Upper lobe of right lung (tissue), 1 donor: ENCODE measurements around the gene OSBPL6. TPM values are rescaled to one million over a fixed set of nuclear protein-coding genes. Genes with fewer than 3 reads are reported as not detected.
"Not testable (repeated sequence)": the region's sequence is repeated elsewhere in the genome, so short reads cannot be mapped to it uniquely, and the experiment has no call there.

Source experiments
- ATAC-seq: fragments of 200-7000 bp; cut with Tn5 transposase; one replicate; pipeline ENCODE4 v1.9.1; 2020; ENCODE audit warnings: mild to moderate bottlenecking, moderate library complexity
- DNase-seq: peaks from one replicate; pipeline ENCODE4 v3.0.0-alpha.2; 2020
- H3K27ac ChIP-seq: fragments of 200-600 bp; one replicate; pipeline ENCODE4 v1.8.0; 2022
- H3K27me3 ChIP-seq: fragments of 200-600 bp; one replicate; pipeline ENCODE4 v1.8.0; 2022; ENCODE audit warnings: mild to moderate bottlenecking
- H3K36me3 ChIP-seq: fragments of 200-600 bp; one replicate; pipeline ENCODE4 v1.8.0; 2022
- H3K4me1 ChIP-seq: fragments of 200-600 bp; one replicate; pipeline ENCODE4 v1.8.0; 2022
- H3K4me3 ChIP-seq: fragments of 200-600 bp; one replicate; pipeline ENCODE4 v1.8.0; 2022; ENCODE audit warnings: mild to moderate bottlenecking
- H3K9me3 ChIP-seq: fragments of 200-600 bp; one replicate; pipeline ENCODE4 v1.8.0; 2022
- intact Hi-C: fragments of 100-400 bp; cut with DNase I; formaldehyde crosslinking; loops from one replicate; pipeline ENCODE4 v1.11.0; 2022
- total RNA-seq: library from RNA; stranded (reverse); fragmentation: NEBNext Ultra II Directional; extraction: Animal tissue kit (Norgen Biotek cat#: 25700); gene quantifications from one replicate; pipeline ENCODE4 v1.2.1, GENCODE V29; 2021
- TF ChIP-seq, protein P1 (sequence below): fragments of 200-600 bp; IDR thresholded peaks from one replicate; pipeline ENCODE4 v1.8.0; 2022; ENCODE audit warnings: antibody characterized with exemption
- donor health status: DM: no; HTN: yes; CAD: no; lungs with severe emphysema.

The OSBPL6 gene
- total RNA-seq, 1 donor from 2014 or later, result 2.6 TPM

DNA sequence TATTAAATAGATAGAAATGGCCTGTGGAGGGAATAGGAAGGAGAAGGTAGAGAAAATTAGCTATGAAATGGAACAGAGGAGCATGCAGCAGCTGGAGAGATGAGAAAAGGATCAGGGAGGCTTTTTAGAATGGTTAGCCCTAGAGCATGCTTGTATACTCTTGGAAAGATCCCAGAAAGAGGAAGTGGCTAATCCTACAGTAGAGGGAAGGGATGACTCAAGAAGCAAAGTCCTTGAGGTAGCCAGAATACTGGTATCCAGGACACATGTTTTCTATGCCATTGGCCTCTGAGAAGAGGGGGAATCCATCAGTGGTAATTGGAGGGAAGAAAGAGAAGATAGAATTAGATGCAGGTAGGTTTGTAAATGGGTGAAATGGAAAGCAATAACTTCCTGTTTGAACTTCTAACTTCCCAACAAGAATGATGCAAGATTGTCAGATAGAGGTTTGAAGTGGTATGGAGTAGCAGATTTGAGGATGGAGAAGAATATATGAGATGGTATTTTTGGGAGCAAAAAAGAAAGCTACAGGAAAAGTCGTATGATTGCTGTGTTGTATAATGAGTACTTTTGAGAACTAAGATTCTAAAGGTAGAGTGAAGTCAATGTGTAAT is 17.1 kb upstream of the OSBPL6 start:
- TF ChIP-seq, protein P1, sequence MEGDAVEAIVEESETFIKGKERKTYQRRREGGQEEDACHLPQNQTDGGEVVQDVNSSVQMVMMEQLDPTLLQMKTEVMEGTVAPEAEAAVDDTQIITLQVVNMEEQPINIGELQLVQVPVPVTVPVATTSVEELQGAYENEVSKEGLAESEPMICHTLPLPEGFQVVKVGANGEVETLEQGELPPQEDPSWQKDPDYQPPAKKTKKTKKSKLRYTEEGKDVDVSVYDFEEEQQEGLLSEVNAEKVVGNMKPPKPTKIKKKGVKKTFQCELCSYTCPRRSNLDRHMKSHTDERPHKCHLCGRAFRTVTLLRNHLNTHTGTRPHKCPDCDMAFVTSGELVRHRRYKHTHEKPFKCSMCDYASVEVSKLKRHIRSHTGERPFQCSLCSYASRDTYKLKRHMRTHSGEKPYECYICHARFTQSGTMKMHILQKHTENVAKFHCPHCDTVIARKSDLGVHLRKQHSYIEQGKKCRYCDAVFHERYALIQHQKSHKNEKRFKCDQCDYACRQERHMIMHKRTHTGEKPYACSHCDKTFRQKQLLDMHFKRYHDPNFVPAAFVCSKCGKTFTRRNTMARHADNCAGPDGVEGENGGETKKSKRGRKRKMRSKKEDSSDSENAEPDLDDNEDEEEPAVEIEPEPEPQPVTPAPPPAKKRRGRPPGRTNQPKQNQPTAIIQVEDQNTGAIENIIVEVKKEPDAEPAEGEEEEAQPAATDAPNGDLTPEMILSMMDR, result no peak
- Histone ChIP-seq H3K9me3 (no peaks in the 10 kb centered on the region), H3K27me3 (no peaks in the 10 kb centered on the region), H3K27ac (no peak overlapping the region), H3K36me3 (no peaks in the 10 kb centered on the region), H3K4me1 (no peaks in the 10 kb centered on the region), H3K4me3 (no peak overlapping the region)
- no peak for DNase-seq
- ATAC-seq, result no peak
- intact Hi-C loops, result no loop called here

DNA sequence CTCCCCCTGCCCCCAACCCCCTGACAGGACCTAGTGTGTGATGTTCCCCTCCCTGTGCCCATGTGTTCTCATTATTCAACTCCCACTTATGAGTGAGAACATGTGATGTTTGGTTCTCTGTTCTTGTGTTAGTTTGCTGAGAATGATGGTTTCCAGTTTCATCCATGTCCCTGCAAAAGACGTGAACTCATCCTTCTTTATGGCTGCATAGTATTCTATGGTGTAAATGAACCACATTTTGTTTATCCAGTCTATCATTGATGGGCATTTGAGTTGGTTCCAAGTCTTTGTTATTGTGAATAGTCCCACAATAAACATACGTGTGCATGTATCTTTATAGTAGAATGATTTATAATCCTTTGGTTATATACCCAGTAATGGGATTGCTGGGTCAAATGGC is 13.7 kb upstream of the OSBPL6 start:
- H3K36me3 ChIP-seq, result not testable (repeated sequence)

DNA sequence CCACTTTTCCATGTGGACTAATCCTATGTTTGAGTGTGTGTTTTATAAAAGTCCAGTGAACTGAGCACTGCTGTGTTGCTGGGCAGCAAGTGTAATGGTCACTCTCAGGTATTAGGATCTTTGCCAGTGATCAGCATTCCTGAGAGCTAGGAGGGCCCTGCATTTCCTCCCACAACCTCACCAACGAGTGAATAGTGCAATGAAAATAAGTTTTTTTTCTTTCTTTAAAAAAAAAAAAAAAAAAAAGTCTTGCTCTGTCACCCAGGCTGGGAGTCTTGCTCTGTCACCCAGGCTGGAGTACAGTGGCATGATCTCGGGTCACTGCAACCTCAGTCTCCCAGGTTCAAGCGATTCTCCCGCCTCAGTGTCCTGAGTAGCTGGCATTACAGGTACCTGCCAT is 6.5 kb upstream of the OSBPL6 start:
- H3K27me3 ChIP-seq, result no peaks in the 10 kb centered on the region
- H3K4me3 ChIP-seq, result no peak overlapping the region
- intact Hi-C loops, result no loop called here
- H3K36me3 ChIP-seq, result no peaks in the 10 kb centered on the region
- ATAC-seq (no peak), DNase-seq (no peak)
- no peaks in the 10 kb centered on the region for H3K4me1 ChIP-seq
- TF ChIP-seq, protein P1, result no peak
- H3K9me3 ChIP-seq, result no peaks in the 10 kb centered on the region
- H3K27ac ChIP-seq, result no peak overlapping the region

More for the DNA sequence above, 13.7 kb upstream of the OSBPL6 start:
- H3K4me3 ChIP-seq, H3K9me3 ChIP-seq, intact Hi-C loops, DNase-seq, ATAC-seq, H3K27me3 ChIP-seq, H3K27ac ChIP-seq, H3K4me1 ChIP-seq: not testable (repeated sequence)

DNA sequence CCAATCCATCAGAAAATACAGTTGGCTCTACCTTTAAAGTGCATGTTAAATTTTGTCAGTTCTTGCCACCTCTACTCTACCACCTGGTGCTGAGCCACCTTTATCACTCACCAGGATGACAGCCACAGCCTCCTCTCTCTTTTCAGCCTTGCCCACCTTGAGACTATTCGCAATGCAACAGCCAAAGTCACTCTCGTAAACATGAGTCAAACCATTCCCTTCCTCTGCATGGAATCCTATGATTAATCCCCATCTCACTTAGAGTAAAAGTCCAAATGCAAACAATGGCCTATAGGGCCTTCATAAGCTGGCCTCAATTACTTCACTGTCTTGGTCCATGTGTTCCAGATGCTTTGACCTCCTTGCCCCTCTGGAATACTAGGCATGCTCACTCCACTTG is 5.8 kb upstream of the OSBPL6 start:
- H3K27ac ChIP-seq, result no peak overlapping the region
- H3K4me3 ChIP-seq, result no peak overlapping the region
- H3K9me3 ChIP-seq, result no peaks in the 10 kb centered on the region
- DNase-seq, result no peak
- no peak for ATAC-seq
- H3K27me3 ChIP-seq, result no peaks in the 10 kb centered on the region
- no peaks in the 10 kb centered on the region for H3K36me3 ChIP-seq
- TF ChIP-seq, protein P1, result no peak
- H3K4me1 ChIP-seq, result no peaks in the 10 kb centered on the region
- intact Hi-C loops, result no loop called here

DNA sequence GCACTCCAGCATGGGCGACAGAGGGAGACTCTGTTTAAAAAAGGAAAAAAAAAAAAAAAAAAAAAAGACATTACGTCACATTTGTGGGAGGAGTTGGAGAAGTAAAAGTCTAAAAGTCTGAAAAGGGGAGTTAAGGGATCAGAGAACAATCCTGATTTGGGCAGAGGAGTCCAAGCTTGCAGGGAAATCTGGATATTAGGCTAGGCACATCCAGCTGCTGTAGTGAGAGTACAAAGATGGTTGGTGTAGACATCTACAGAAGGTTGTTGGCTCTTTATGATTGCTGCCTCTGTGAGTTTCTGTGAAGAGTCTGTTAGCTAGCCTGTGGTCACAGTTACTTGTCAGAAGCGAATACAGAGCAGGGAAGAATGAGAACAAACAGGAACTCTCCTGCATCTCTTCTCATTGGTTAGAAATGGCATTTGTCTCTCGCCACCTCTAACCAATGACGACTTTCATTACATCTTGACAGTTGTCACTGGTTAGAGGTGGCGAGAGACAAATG is 3.3 kb upstream of the OSBPL6 start:
- DNase-seq (no peak), ATAC-seq (no peak)
- TF ChIP-seq, protein P1, result no peak
- intact Hi-C loops, result no loop called here
- Histone ChIP-seq H3K36me3 (no peaks in the 10 kb centered on the region), H3K4me3 (no peak overlapping the region), H3K4me1 (no peaks in the 10 kb centered on the region), H3K27ac (no peak overlapping the region), H3K27me3 (peaks cover 2% of the 10 kb centered on the region), H3K9me3 (no peaks in the 10 kb centered on the region)

DNA sequence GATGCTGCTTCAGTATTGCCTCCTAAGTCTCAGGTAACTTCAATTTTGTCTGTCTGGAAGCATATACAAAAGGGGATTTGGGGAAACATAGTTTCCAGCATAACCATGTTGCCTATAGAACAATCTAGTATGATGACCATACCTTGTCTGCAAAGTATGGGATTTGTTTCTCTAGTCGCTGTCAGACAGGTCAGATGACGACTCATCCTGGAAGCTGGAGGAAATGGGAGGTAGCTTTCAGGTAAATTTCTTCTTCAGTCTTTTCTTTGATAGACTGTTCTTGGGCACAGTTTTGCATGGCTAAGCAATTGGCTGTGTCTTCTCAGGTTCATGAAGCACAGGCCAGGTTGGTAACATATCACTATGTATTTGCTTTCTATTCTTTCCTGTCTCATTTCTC is 2.8 kb upstream of the OSBPL6 start:
- no peak overlapping the region for H3K4me3 ChIP-seq
- DNase-seq (no peak), ATAC-seq (no peak)
- no peak overlapping the region for H3K27ac ChIP-seq
- H3K36me3 ChIP-seq, result no peaks in the 10 kb centered on the region
- H3K9me3 ChIP-seq, result no peaks in the 10 kb centered on the region
- intact Hi-C loops, result no loop called here
- peaks cover 6% of the 10 kb centered on the region for H3K27me3 ChIP-seq
- TF ChIP-seq, protein P1, result no peak
- no peaks in the 10 kb centered on the region for H3K4me1 ChIP-seq
